Duodenal mucosa (tissue), 2 donors: ENCODE results near the gene RNFT2.
"Not testable (repeated sequence)": the region's sequence is repeated elsewhere in the genome, so short reads cannot be mapped to it uniquely, and the experiment has no call there.

ENCODE experiments used
- H3K27ac ChIP-seq: one replicate; pipeline ENCODE4 v1.7.0; 2013; ENCODE audit warnings: low read depth, low read length
- H3K27me3 ChIP-seq, 2 donors: one replicate each; pipeline ENCODE4 v1.7.0; 2013; ENCODE audit warnings: low read length in 2 of 2, control low read depth in 1 of 2; ENCODE audit not compliant: insufficient read depth in 2 of 2, control insufficient read depth in 1 of 2
- H3K36me3 ChIP-seq, 2 donors: one replicate each; pipeline ENCODE4 v1.7.0; 2013; ENCODE audit warnings: low read length in 2 of 2, control low read depth in 1 of 2; ENCODE audit not compliant: insufficient read depth in 2 of 2, control insufficient read depth in 1 of 2
- H3K4me1 ChIP-seq, 2 donors: one replicate each; pipeline ENCODE4 v1.7.0; 2013; ENCODE audit warnings: low read length in 2 of 2, control low read depth in 1 of 2; ENCODE audit not compliant: insufficient read depth in 2 of 2, control insufficient read depth in 1 of 2
- H3K4me3 ChIP-seq, 2 donors: one replicate each; pipeline ENCODE4 v1.7.0; 2013; ENCODE audit warnings: low read length in 2 of 2, low read depth in 1 of 2
- H3K9ac ChIP-seq, 2 donors: one replicate each; pipeline ENCODE4 v1.7.0; 2013; ENCODE audit warnings: low read length in 2 of 2, low read depth in 1 of 2
- H3K9me3 ChIP-seq, 2 donors: one replicate each; pipeline ENCODE4 v1.7.0; 2013; ENCODE audit warnings: low read length in 2 of 2, control low read depth in 1 of 2; ENCODE audit not compliant: control insufficient read depth in 1 of 2

Gene RNFT2

GRCh38 chr12:116766285-116766684 is 28.2 kb downstream of the RNFT2 start:
- Histone ChIP-seq H3K4me3 (no peak overlapping the region), H3K9me3 (no peaks in the 10 kb centered on the region), H3K27me3 (no peaks in the 10 kb centered on the region), H3K36me3 (no peaks in the 10 kb centered on the region), H3K27ac (no peak overlapping the region), H3K4me1 (no peaks in the 10 kb centered on the region), H3K9ac (no peak overlapping the region)

DNA sequence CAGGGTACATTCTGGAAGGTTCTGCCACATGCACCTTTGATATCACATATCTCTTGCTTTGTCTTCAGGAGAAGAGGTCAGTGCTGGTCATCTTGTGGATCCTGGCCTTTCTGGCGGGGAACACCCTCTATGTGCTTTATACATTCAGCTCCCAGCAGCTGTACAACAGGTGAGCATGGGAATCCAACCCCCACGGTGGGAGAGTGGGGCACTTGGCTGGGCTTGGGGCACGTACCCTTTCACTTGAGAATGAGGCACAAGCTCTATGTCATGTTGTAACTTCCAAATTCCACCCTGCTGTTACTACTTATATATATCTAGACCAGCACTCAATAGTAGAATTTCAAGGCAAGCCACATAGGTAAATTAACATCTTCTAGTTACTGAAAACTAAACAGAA is 28.6 kb downstream of the RNFT2 start:
- Histone ChIP-seq H3K36me3 (no peaks in the 10 kb centered on the region), H3K27me3 (no peaks in the 10 kb centered on the region), H3K27ac (no peak overlapping the region), H3K9me3 (no peaks in the 10 kb centered on the region), H3K9ac (no peak overlapping the region), H3K4me1 (no peaks in the 10 kb centered on the region), H3K4me3 (no peak overlapping the region)

GRCh38 chr12:116771651-116772050 is 33.5 kb downstream of the RNFT2 start:
- Histone ChIP-seq H3K9me3 (no peaks in the 10 kb centered on the region), H3K36me3 (no peaks in the 10 kb centered on the region), H3K27ac (no peak overlapping the region), H3K27me3 (no peaks in the 10 kb centered on the region), H3K9ac (no peak overlapping the region), H3K4me1 (no peaks in the 10 kb centered on the region), H3K4me3 (no peak overlapping the region)

DNA sequence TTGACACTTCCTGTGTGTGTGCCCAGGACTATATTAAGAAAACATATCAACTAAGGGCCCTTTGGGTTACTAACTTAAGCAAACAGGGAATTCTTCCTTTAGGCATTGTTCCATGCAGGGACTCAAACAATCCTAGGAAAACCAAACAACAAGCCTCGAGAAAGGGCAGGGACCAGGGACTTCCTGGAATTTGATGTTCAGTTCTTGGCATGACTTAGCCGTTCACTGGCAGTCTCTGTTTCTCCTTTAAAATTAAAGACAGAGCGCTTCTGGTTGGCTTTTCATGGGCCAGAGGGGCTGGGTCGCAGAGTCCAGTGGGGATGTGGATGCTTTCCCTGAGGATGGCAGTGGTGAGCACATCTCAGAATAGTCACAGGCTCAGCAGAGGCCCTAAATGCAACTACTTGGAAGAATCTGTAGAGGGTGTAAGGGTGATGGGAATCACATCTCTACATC is 35.2 kb downstream of the RNFT2 start:
- Histone ChIP-seq H3K27ac (no peak overlapping the region), H3K9me3 (no peaks in the 10 kb centered on the region), H3K4me1 (no peaks in the 10 kb centered on the region), H3K36me3 (no peaks in the 10 kb centered on the region), H3K4me3 (no peak overlapping the region), H3K27me3 (no peaks in the 10 kb centered on the region), H3K9ac (no peak overlapping the region)

DNA sequence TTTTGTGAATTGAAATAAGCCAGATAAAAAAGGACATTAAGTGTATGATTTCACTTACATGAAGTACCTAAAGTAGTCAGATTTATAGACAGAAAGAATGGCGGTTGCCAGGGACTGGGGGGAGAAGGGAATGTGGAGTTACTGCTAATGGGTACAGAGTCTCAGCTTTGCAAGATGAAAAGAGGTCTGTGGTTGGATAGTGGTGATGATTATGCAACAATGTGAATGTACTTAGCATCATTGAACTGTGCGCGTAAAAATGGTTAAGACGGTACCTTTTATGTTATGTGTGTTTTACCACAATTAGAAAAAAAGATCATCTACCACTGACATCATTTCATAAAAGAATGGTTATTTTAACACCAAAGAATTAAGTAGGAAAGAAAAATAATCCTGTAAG is 35.9 kb downstream of the RNFT2 start:
- Histone ChIP-seq H3K9ac (no peak overlapping the region), H3K27me3 (no peaks in the 10 kb centered on the region), H3K4me3 (no peak overlapping the region), H3K4me1 (no peaks in the 10 kb centered on the region), H3K9me3 (no peaks in the 10 kb centered on the region), H3K27ac (no peak overlapping the region), H3K36me3 (no peaks in the 10 kb centered on the region)

GRCh38 chr12:116777245-116777644 is 39.1 kb downstream of the RNFT2 start:
- Histone ChIP-seq H3K9me3 (no peaks in the 10 kb centered on the region), H3K36me3 (no peaks in the 10 kb centered on the region), H3K4me3 (no peak overlapping the region), H3K4me1 (no peaks in the 10 kb centered on the region), H3K27ac (no peak overlapping the region), H3K27me3 (no peaks in the 10 kb centered on the region), H3K9ac (no peak overlapping the region)

GRCh38 chr12:116779597-116779996 is 41.5 kb downstream of the RNFT2 start:
- Histone ChIP-seq H3K4me1 (no peaks in the 10 kb centered on the region), H3K4me3 (no peak overlapping the region), H3K9ac (no peak overlapping the region), H3K27ac (no peak overlapping the region), H3K9me3 (no peaks in the 10 kb centered on the region), H3K36me3 (no peaks in the 10 kb centered on the region), H3K27me3 (no peaks in the 10 kb centered on the region)

DNA sequence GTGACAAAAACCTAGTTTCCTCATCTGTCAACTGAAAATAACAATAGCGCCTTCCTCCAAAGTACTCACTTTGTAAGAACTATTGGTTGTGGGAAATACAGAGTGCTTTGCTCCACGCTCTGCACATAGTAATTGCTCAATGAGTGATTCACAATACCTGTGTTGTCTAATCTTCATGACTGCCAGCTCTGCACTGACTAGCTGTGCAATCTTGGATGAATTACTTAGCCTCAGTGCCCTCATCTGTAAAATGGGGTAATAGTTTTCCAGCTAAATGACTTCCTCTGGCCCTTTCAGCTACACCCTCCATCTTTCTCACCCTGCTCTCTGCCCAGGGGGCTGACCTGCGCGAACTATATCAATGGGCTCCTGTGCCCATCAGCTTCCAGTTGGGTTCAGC is 42.8 kb downstream of the RNFT2 start:
- no peaks in the 10 kb centered on the region for H3K4me1 ChIP-seq
- H3K9ac ChIP-seq = no peak overlapping the region
- no peak overlapping the region for H3K27ac ChIP-seq
- no peaks in the 10 kb centered on the region for H3K36me3 ChIP-seq
- H3K9me3 ChIP-seq = no peaks in the 10 kb centered on the region
- H3K4me3 ChIP-seq = no peak overlapping the region
- no peaks in the 10 kb centered on the region for H3K27me3 ChIP-seq

- H3K36me3 ChIP-seq = no peaks in the 10 kb centered on the region
Measured at GRCh38 chr12:116783525-116784237, 45.6 kb downstream of the RNFT2 start.

GRCh38 chr12:116784238-116784612 is 46.1 kb downstream of the RNFT2 start:
- Histone ChIP-seq H3K9me3 (no peaks in the 10 kb centered on the region), H3K36me3 (no peaks in the 10 kb centered on the region), H3K4me3 (no peak overlapping the region), H3K9ac (no peak overlapping the region), H3K27me3 (no peaks in the 10 kb centered on the region), H3K4me1 (no peaks in the 10 kb centered on the region), H3K27ac (no peak overlapping the region)

More at GRCh38 chr12:116783525-116784237, 45.6 kb downstream of the RNFT2 start:
- Histone ChIP-seq H3K4me1 (no peaks in the 10 kb centered on the region), H3K9ac (no peak overlapping the region), H3K27ac (no peak overlapping the region), H3K9me3 (no peaks in the 10 kb centered on the region), H3K4me3 (no peak overlapping the region), H3K27me3 (no peaks in the 10 kb centered on the region)

GRCh38 chr12:116789562-116789961 is 51.4 kb downstream of the RNFT2 start:
- not testable (repeated sequence) for H3K27me3 ChIP-seq, H3K4me3 ChIP-seq, H3K36me3 ChIP-seq, H3K27ac ChIP-seq, H3K9ac ChIP-seq, H3K4me1 ChIP-seq, H3K9me3 ChIP-seq
